Activated naive CD8-positive, alpha-beta T cell treated with anti-CD3 and anti-CD28 coated beads for 36 hours (primary cell): ENCODE results near the gene SNIP1. TPM values are rescaled to one million over a fixed set of nuclear protein-coding genes. Genes with fewer than 3 reads are reported as not detected.
"Not testable (repeated sequence)": the region's sequence is repeated elsewhere in the genome, so short reads cannot be mapped to it uniquely, and the experiment has no call there.

ENCODE experiments used
- DNase-seq: peaks from one replicate; pipeline ENCODE4 v3.0.0; 2021
- H3K27ac Mint-ChIP-seq: one replicate; pipeline ENCODE4 v1.8.0; 2022; ENCODE audit warnings: mild to moderate bottlenecking, moderate library complexity, mixed read lengths
- H3K27me3 Mint-ChIP-seq: one replicate; pipeline ENCODE4 v1.8.0; 2022; ENCODE audit warnings: mild to moderate bottlenecking, mixed read lengths
- H3K36me3 Mint-ChIP-seq: one replicate; pipeline ENCODE4 v1.8.0; 2021; ENCODE audit warnings: mild to moderate bottlenecking, mixed read lengths
- H3K4me1 Mint-ChIP-seq: one replicate; pipeline ENCODE4 v1.8.0; 2021; ENCODE audit warnings: mixed read lengths
- H3K4me3 Mint-ChIP-seq: one replicate; pipeline ENCODE4 v1.8.0; 2022; ENCODE audit warnings: mild to moderate bottlenecking, moderate library complexity, mixed read lengths
- H3K9me3 Mint-ChIP-seq: one replicate; pipeline ENCODE4 v1.8.0; 2022; ENCODE audit warnings: mixed read lengths
- total RNA-seq, 2 experiments: library from RNA; stranded (reverse); gene quantifications; one replicate each; pipeline ENCODE4 v1.2.3, GENCODE V29; 2021

Gene SNIP1, protein sequence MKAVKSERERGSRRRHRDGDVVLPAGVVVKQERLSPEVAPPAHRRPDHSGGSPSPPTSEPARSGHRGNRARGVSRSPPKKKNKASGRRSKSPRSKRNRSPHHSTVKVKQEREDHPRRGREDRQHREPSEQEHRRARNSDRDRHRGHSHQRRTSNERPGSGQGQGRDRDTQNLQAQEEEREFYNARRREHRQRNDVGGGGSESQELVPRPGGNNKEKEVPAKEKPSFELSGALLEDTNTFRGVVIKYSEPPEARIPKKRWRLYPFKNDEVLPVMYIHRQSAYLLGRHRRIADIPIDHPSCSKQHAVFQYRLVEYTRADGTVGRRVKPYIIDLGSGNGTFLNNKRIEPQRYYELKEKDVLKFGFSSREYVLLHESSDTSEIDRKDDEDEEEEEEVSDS
- 10 to 100 TPM; 25.2 to 27.6 TPM for total RNA-seq

DNA sequence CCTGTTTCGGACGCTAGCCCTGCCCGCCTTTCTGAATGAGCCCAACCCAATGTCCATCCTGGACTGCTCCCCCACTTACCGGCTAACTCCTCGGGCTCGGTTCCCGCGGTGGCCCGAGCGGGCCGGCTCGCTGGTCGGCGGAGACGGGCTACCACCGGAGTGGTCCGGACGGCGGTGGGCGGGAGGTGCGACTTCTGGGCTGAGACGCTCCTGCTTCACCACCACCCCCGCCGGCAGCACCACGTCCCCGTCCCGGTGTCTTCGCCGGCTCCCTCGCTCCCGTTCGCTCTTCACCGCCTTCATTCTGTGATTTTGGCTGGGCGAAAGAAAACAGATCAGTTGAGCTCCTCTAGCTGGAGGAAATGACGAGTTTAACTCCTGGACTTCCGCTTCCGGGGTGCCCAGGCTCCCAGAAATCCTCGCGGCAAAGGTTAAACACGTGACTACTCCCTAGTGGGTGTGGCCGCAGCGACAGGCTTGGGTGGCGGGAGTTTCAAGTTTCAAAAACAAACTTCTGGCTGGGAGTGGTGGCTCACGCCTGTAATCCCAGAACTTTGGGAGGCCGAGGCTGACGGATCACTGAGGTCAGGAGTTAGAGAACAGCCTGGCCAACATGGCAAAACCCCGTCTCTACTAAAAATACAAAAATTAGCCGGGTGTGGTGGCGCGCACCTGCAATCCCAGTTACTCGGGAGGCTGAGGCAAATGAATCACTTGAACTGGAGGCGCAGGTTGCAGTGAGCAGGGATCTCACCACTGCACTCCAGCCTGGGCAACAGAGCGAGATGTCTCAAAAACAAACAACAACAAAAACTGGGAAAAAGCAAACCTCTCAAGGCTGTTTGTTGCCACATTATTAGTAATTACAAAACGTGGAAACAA lies at the start of gene SNIP1:
Gene SNIP1 (minus strand): TSS at position 367 of the 882 bp plus-strand sequence. CDS start 64 bp downstream, at position 303.
- Mint-ChIP-seq H3K36me3 (peaks cover 18% of the 10 kb centered on the region), H3K9me3 (peaks cover 1% of the 10 kb centered on the region), H3K27me3 (peaks cover 5% of the 10 kb centered on the region), H3K27ac (peak within 1 kb of the TSS; percentile 89), H3K4me1 (peaks cover 27% of the 10 kb centered on the region), H3K4me3 (peak within 1 kb of the TSS; percentile 95)
- peak; percentile 88 for DNase-seq

DNA sequence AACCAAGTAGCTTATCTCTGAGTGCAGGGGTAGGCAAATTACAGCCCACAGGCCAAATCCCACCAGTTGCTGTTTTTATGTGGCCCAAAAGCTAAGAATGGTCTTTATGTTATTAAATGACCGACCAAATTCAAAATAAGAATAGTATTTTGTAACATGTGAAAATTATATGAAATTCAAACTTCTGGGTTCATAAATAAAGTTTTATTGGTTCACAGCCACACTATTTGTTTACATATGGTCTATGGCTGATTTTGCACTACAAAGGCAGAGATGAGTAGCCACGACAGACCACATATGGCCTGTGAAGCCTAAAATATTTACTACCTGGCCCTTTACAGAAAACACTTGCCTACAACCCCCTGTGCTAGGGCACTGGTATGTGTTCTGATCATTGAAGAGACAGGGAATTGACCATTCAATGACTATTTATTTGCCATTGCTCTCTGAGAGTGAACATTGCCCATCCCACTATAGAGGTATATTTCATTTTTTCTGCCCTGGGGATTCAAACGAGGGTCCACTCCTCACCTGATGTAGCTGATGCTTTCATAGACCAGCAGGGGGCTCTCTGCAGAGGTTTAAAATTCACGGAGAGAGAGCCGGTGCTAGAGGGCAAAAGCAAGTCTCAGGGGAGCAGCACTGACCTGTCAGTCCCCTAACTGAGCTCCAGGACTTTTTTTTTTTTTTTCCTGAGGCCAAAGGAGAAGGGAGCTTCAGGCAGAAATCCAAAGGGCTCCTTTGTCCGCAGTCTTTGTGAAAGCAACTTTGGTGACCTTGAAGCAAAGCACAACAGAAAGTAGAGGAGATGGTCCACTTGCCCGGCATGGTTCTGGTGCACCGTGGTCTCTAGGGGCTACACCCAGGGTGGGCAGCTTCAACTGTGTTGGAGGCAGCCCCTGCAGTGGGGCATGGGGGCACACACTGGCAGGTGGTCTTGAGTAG lies 48.9 kb upstream of the SNIP1 start:
- H3K36me3 Mint-ChIP-seq, result no peaks in the 10 kb centered on the region
- no peak for DNase-seq
- H3K4me3 Mint-ChIP-seq, result no peak overlapping the region
- no peaks in the 10 kb centered on the region for H3K9me3 Mint-ChIP-seq
- peaks cover 5% of the 10 kb centered on the region for H3K4me1 Mint-ChIP-seq
- no peak overlapping the region for H3K27ac Mint-ChIP-seq
- peaks cover 11% of the 10 kb centered on the region for H3K27me3 Mint-ChIP-seq

DNA sequence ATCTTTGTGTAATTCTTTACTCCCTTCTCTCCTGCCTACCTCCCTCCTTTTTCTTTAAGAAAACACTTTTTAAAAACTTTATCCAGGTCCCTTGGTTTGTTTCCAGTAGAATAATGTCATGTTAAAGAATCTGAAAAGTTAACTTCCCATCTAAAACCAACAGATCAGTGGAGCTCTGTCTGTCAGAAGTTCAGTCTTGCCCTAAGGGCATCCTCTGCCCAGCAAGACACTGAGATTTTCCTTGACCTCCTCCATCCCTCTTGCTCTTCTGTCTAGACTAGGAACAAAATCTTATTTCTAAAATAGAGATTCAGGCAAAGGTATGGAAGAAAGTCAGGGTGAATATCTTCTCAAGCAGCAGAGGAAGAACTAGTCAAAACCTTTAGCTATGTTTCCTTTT lies 47.3 kb upstream of the SNIP1 start:
- H3K4me3 Mint-ChIP-seq, result no peak overlapping the region
- H3K27me3 Mint-ChIP-seq, result peaks cover 11% of the 10 kb centered on the region
- DNase-seq, result no peak
- H3K27ac Mint-ChIP-seq, result no peak overlapping the region
- H3K4me1 Mint-ChIP-seq, result peaks cover 7% of the 10 kb centered on the region
- no peaks in the 10 kb centered on the region for H3K36me3 Mint-ChIP-seq
- H3K9me3 Mint-ChIP-seq, result no peaks in the 10 kb centered on the region

DNA sequence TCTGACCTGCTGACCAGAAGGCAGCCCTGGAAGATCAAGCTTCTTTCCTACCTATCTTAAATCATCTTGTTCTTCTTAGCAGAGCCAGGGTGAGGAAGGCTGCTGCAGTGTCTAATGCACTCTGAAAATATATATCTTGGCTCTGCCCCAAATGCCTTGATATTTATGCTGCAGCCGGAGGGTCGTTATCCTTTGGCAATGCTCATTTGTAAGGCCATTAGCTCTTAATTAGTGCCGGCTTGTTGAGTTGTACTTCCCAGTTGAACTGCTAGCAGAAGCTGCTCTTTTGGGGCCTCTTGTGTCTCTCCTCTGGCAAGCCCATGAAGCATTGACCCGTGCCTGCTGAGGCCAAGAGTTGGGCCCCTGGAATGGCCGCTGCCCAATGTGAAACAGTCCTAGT lies 45.8 kb upstream of the SNIP1 start:
- H3K27me3 Mint-ChIP-seq, result peaks cover 11% of the 10 kb centered on the region

DNA sequence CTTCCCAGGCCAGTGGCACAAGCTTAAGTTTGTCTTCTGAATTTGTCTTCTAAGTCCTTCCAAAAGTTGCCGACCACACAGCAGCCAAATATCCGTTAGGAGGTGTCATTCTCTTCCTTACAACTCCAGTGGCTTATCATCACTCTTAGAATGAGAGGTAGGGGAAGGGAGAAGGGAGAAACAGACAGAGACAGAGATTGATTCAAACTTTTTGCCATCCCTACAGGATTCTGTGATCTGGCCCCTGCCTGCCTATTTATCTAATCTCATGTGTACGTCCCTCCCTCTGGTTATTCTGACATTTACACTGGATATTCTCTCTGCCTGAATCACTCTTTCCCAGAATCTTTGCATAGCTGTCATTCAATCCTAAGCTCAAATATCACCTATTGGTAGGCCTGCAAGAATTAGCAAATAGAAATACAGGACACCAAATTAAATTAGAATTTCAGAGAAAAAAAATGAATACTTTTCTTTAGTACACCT lies 42.1 kb upstream of the SNIP1 start:
- DNase-seq, result no peak
- H3K4me1 Mint-ChIP-seq, result peaks cover 30% of the 10 kb centered on the region
- H3K9me3 Mint-ChIP-seq, result no peaks in the 10 kb centered on the region
- no peaks in the 10 kb centered on the region for H3K27me3 Mint-ChIP-seq
- peaks cover 17% of the 10 kb centered on the region for H3K36me3 Mint-ChIP-seq
- peak overlapping the region; percentile 97 for H3K4me3 Mint-ChIP-seq
- peak overlapping the region; percentile 99 for H3K27ac Mint-ChIP-seq

More for the DNA sequence above, 45.8 kb upstream of the SNIP1 start:
- H3K4me1 Mint-ChIP-seq, result peaks cover 12% of the 10 kb centered on the region
- H3K4me3 Mint-ChIP-seq, result no peak overlapping the region
- no peaks in the 10 kb centered on the region for H3K9me3 Mint-ChIP-seq
- H3K27ac Mint-ChIP-seq, result no peak overlapping the region
- DNase-seq, result no peak
- H3K36me3 Mint-ChIP-seq, result peaks cover 7% of the 10 kb centered on the region

DNA sequence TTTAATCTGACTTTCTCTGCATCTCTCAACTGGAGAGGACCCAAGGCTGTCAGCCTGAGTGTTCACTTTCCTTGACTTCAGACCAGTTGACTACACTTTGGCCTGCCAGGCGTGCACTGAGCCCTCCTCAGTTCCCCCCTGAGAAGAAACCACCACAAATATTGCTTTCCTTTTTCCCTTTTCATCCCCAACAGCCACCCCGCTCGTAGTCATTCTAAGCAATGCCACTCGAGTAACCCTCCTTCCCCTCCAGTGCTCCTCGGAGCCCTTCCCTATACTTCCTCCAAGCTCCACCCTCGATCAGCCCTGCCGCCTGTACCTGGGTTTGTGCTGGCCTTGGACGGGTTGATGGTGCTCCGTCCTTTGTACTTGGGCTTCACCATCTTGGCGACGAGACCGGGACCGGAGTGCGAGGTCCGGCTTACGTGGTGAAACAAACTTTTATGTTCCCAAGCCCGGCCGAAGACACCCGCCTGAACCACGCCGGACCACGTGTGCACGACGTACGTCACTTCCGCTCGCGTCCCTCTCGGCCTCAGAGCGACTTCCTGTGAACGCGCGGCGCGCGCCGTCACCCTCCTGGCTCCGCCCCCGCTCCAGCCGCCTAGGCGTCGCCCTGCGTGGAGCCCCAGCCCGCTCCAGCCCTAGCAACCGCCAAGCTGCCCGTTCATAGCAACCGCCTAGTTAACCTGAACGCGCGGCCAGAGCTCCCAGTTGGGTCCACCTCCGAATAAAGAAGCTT lies 41.5 kb upstream of the SNIP1 start, which contains the start of gene GNL2:
Gene GNL2 (minus strand): TSS at position 498 of the 742 bp plus-strand sequence. CDS start 115 bp downstream, at position 383.
- Mint-ChIP-seq H3K27ac (peak within 1 kb of the TSS; percentile 99), H3K27me3 (no peaks in the 10 kb centered on the region), H3K4me1 (peaks cover 30% of the 10 kb centered on the region), H3K36me3 (peaks cover 22% of the 10 kb centered on the region), H3K9me3 (no peaks in the 10 kb centered on the region), H3K4me3 (peak within 1 kb of the TSS; percentile 97)
- peak; percentile 98 for DNase-seq

DNA sequence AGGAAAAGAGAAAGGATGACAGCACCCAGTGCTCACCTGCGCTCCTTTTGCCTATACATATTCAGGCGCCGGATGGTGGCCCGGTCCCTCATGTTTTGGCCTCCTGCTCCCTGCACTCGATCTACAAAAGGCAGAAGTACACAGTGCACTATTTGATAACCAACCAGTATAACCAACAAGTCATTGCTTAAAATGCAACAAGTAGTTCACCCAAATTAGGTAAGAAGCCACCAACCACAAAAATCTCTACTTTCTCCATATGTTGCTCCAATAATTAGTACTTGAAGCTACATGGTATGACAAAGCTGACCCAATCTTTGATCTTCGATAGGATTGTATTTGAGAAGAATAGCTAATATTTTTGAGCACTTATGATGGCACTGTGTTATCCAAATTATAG lies 39.6 kb upstream of the SNIP1 start:
- H3K4me1 Mint-ChIP-seq, result peaks cover 30% of the 10 kb centered on the region
- no peaks in the 10 kb centered on the region for H3K9me3 Mint-ChIP-seq
- peak overlapping the region; percentile 50 for H3K4me3 Mint-ChIP-seq
- no peak overlapping the region for H3K27ac Mint-ChIP-seq
- no peaks in the 10 kb centered on the region for H3K27me3 Mint-ChIP-seq
- H3K36me3 Mint-ChIP-seq, result peaks cover 26% of the 10 kb centered on the region
- DNase-seq, result no peak

DNA sequence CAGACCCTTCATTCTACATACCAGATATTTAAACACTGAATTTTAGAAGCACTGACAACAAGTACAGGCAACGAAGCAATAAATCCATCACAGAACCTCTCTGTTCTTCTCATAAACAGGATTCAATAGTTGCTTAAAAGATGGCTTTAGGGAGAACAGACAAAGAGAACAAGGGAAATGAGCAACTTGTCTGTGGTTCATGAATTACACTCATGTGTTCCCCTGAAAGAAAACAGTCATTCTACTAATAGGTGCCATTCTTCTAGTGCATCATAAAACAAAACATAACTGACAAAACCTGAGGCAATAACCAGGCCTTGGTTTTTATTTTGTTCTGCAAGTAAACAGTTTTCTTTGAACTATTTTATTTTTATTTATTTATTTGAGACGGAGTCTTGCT lies 34.8 kb upstream of the SNIP1 start:
- Mint-ChIP-seq H3K4me3 (no peak overlapping the region), H3K27ac (no peak overlapping the region), H3K36me3 (peaks cover 19% of the 10 kb centered on the region), H3K9me3 (no peaks in the 10 kb centered on the region), H3K4me1 (peaks cover 27% of the 10 kb centered on the region), H3K27me3 (no peaks in the 10 kb centered on the region)
- no peak for DNase-seq

DNA sequence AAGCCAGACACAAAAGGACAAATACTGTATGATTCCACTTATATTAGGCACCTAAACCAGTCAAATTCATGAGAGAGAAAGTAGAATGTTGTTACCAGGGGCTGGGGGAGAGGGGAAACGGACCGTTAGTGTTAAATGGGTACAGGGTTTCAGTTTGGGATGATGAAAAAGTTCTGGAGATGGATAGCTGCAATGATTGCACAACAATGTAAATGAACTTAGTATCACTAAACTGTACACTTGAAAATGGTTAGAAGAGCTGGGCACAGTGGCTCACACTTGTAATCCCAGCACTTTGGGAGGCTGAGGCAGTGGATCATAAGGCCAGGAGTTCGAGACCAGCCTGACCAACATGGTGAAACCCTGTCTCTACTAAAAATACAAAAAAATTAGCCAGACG lies 30.5 kb upstream of the SNIP1 start:
- H3K27me3 Mint-ChIP-seq, DNase-seq, H3K27ac Mint-ChIP-seq, H3K4me3 Mint-ChIP-seq, H3K9me3 Mint-ChIP-seq: not testable (repeated sequence)
- H3K4me1 Mint-ChIP-seq, result peaks cover 11% of the 10 kb centered on the region
- H3K36me3 Mint-ChIP-seq, result peaks cover 17% of the 10 kb centered on the region

DNA sequence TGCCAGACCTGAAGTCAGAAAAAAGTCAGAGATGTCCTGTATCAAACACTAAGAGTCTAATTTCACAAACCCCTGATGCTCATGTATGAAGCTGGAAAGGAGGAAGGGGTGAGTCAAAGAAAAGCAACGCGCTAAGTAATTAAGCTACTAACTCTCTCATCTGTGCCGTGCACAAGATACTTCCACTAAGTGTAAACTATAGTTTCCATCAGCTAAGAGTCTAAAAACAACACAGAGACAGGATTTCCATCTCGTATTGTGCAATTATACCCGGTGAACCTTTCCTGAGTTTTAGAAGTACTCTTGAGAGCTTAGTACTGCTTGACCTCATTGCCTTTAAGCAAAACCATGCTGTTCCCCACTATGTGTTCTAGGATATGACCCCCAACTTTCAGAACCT lies 21.6 kb upstream of the SNIP1 start:
- H3K4me3 Mint-ChIP-seq, result no peak overlapping the region
- peaks cover 48% of the 10 kb centered on the region for H3K36me3 Mint-ChIP-seq
- H3K4me1 Mint-ChIP-seq, result peaks cover 47% of the 10 kb centered on the region

DNA sequence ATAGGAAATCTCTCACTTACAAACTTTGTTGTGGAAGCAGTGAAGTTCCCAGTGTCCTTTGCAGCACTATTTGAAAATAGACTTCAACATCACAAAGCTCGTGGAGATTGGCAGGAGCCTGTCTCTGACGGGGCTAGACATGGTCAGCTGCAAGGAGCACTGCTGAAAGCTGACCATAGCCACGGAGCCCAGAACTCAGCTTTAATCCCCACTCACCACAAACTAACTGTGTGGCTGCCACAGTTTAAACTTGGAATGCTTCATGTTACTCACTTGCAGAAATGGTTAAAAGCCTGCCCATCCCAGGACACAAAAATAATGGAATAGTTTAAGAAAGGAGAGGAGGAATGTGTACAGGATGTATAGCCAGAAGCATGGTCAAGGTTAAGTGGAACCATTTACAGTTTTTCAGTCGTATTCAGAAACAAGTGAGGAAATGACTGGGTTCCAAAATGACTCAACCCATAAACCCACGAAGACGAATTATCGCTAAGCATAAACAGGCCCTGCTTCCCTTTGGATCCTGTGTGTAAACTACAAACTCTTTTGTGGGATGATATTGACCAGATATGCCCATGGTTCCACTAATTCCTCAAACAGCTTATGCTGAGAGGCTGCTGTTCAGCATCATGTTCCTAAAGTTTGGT lies 20.9 kb upstream of the SNIP1 start:
- no peak for DNase-seq

More for the DNA sequence above, 21.6 kb upstream of the SNIP1 start:
- Mint-ChIP-seq H3K27me3 (no peaks in the 10 kb centered on the region), H3K27ac (peak overlapping the region; percentile 65), H3K9me3 (no peaks in the 10 kb centered on the region)
- DNase-seq, result no peak

DNA sequence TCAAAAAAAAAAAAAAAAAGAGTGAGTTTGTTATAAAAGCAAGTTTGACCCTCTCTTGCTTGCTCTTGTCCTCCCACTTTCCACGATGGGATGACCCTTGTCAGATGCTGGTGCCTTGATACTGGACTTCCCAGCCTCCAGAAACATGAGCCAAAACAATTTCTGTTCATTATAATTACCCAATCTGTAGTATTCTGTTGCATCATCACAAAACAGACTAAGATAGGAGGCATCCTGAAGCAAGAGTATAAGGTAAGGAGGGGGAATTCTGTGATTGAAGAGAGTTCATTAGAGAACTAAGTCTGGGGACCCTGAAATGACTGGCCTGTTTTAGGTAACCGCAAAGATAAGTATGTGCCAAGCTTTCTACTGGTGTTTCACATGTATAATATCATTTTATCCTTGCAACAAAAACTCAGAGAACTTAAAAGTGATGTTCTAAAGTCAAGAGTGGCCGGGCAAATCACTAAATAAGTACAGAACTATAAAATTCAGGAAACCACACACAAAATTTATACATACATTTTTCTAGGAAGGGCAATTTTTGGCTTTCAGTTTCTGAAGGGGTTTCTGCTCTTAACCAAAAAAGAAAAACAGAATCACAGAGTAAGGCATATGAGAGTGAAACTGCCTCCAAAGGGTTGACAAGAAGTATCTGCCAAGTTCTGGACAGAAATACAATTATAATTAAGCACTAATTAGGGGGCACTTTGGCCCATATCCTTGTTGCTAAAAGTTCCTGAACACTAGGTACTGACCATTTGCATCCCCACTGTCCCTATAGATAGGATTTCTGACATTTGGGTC lies 16.6 kb upstream of the SNIP1 start:
- Mint-ChIP-seq H3K4me1 (peaks cover 34% of the 10 kb centered on the region), H3K27ac (peak overlapping the region; percentile 88), H3K4me3 (no peak overlapping the region), H3K9me3 (no peaks in the 10 kb centered on the region), H3K36me3 (peaks cover 64% of the 10 kb centered on the region), H3K27me3 (no peaks in the 10 kb centered on the region)
- DNase-seq, result no peak

More for the DNA sequence above, 20.9 kb upstream of the SNIP1 start:
- peaks cover 50% of the 10 kb centered on the region for H3K4me1 Mint-ChIP-seq
- H3K27me3 Mint-ChIP-seq, result no peaks in the 10 kb centered on the region
- H3K4me3 Mint-ChIP-seq, result no peak overlapping the region
- H3K27ac Mint-ChIP-seq, result peak overlapping the region; percentile 17
- H3K36me3 Mint-ChIP-seq, result peaks cover 48% of the 10 kb centered on the region
- H3K9me3 Mint-ChIP-seq, result no peaks in the 10 kb centered on the region

DNA sequence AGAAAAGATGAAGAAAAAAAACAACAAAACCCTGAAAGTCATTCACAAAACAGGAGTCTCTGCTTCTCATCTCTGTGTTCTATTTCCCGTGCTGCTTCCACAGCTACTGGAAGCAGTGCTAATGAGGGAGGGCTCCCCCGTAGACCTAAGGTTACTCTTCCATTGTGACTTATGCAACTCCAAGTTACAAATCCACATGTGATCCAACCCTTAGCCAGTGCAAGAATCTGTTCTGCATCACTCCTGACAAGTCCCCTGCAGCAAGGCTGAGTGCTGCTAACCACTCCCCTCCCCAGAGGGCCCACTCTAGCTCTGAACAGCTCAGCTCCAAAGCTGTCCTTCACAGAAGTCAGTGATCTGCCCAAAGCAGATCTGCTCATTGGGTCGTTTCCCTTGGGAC lies 12.9 kb upstream of the SNIP1 start:
- Mint-ChIP-seq H3K27ac (no peak overlapping the region), H3K36me3 (peaks cover 42% of the 10 kb centered on the region), H3K4me3 (no peak overlapping the region), H3K27me3 (no peaks in the 10 kb centered on the region), H3K9me3 (no peaks in the 10 kb centered on the region), H3K4me1 (peaks cover 16% of the 10 kb centered on the region)
- no peak for DNase-seq
